Stimulated activated memory B cell treated with anti-CD40 and anti-IgM and Interleukin-4, amounts not matched to agents 10 μg/mL and 1 μg/mL and 100 μg/mL, for 72 hours (primary cell): ENCODE measurements around the gene PHF23.

Source experiments
- ATAC-seq: fragments of 150-1000 bp; cut with Tn5 transposase; 2 replicates; pipeline ENCODE4 v1.10.0; 2021
- H3K27ac Mint-ChIP-seq: one replicate; pipeline ENCODE4 v1.8.0; 2022; ENCODE audit warnings: mild to moderate bottlenecking, mixed read lengths
- H3K27me3 Mint-ChIP-seq: one replicate; pipeline ENCODE4 v1.8.0; 2022; ENCODE audit warnings: mixed read lengths
- H3K36me3 Mint-ChIP-seq: one replicate; pipeline ENCODE4 v1.8.0; 2022; ENCODE audit warnings: mixed read lengths
- H3K4me1 Mint-ChIP-seq: one replicate; pipeline ENCODE4 v1.8.0; 2022; ENCODE audit warnings: mixed read lengths
- H3K4me3 Mint-ChIP-seq: one replicate; pipeline ENCODE4 v1.8.0; 2022; ENCODE audit warnings: mild to moderate bottlenecking, moderate library complexity, mixed read lengths
- H3K9me3 Mint-ChIP-seq: one replicate; pipeline ENCODE4 v1.8.0; 2022; ENCODE audit warnings: mixed read lengths

Gene PHF23

DNA sequence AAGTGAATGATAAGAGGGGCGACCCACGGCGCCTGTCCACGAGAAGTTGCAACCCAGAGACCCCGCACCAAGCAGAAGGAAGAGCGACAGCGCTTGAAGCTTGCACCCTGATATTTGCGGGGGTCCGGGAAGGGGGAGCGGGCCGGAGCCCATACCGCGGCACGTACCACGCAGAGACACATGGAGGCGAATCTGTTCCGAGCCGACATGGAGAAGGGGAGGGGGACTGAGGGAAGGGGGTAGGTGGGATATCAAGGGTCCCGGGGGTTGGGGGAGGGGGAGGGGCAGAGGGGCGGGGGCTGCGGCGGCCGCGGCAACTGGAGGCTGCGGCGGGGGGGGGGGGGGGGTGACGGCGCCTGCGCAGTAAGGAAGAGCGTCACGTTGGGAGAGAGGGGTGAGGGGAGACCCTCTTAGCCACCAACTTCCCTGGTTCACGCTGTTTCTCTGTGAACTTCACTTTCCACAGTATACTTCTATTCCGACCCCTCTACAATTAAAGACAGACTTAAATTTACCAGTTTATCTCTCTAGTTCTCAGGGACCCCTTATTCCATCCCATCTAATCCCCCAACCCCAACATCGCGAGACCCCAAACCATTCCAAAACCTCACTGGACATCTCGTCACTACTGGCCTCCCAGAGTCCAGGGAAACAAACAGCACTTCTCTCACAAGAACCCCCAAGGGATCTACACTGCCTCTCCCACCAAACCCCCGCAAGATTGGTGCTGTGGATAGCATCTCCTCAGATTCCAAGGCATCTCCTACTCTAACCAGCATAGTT, 27.6 kb downstream of the PHF23 start:
- no peak for ATAC-seq
- no peak overlapping the region for H3K4me3 Mint-ChIP-seq
- peaks cover 38% of the 10 kb centered on the region for H3K4me1 Mint-ChIP-seq
- no peaks in the 10 kb centered on the region for H3K9me3 Mint-ChIP-seq
- H3K27me3 Mint-ChIP-seq = peaks cover 9% of the 10 kb centered on the region
- H3K27ac Mint-ChIP-seq = no peak overlapping the region
- no peaks in the 10 kb centered on the region for H3K36me3 Mint-ChIP-seq

GRCh38 chr17:7208754-7209460, 30.4 kb downstream of the PHF23 start:
- H3K4me3 Mint-ChIP-seq = no peak overlapping the region
- H3K4me1 Mint-ChIP-seq = peaks cover 42% of the 10 kb centered on the region
- H3K27ac Mint-ChIP-seq = no peak overlapping the region

DNA sequence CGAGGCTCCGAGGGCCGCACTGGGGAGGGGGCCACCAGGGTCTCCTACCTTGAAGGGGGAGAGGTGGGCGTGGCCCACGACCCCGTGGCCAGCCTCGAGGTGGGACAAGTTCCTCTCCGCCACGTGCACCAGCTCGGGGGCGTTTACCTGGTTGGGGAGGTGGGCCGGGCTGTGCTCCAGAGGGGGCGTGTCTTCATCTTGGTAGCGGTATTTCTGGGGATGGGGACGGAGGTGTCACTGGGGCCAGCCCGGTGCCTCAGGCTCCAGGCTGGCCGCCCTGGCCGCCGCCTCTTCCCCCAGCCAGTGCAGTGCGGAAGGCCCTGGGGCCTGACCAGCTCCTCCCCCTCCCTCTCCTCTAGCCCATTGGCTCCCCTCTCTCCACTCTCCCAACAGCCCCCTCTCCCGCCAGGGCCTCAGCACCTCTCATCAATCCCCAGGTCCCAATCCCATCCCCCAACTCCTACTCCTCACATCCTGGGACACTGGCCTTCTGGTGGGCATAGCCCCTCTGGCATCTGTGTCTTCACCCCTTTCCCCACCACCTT, 31.2 kb downstream of the PHF23 start:
- H3K27ac Mint-ChIP-seq = no peak overlapping the region

More at GRCh38 chr17:7208754-7209460, 30.4 kb downstream of the PHF23 start:
- no peaks in the 10 kb centered on the region for H3K9me3 Mint-ChIP-seq
- H3K27me3 Mint-ChIP-seq = peaks cover 9% of the 10 kb centered on the region
- no peak for ATAC-seq
- no peaks in the 10 kb centered on the region for H3K36me3 Mint-ChIP-seq

DNA sequence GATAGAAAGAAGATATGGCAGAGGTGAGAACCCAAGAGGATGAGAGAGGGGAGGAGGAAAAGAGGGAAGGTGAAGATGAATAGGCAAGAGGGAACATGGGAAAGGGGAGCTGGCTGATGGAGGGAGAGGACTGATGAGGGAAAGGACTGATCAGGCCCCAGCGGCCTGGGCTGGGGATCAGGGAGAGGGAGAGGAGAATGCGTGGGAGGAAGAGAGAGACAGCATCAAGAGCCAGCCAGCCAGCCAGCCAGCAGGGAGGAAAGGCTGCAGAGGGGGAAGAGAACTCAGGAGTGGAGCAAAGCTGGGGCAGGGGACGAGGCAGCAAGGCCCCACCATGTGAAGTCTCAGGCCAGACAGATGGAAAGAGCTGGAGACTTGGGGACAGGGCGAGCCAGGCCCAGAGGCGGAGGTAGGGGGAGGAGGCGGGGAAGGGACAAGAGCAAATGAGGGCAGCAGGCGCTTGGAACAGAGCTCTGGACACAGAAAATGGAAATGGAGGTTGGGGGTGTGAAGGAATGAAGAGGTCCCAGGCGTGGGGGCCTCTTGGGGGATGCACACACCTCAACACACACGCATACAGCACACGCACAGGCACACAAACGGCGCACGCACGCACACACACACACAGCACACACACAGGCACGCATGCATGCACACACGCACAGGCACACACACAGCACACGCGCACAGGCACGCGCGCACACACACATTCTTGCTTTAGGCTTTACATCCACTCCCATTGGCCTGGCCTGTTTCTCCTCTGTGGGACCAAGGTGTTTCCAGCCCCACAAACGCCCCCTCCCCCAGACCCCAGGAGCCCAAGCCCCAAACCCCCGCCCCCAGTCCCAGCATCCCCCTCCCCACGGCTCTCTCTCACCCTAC, 31.9 kb downstream of the PHF23 start:
- no peak for ATAC-seq
- Mint-ChIP-seq H3K27me3 (peaks cover 7% of the 10 kb centered on the region), H3K27ac (peak overlapping the region; percentile 79), H3K36me3 (no peaks in the 10 kb centered on the region), H3K9me3 (no peaks in the 10 kb centered on the region), H3K4me3 (no peak overlapping the region), H3K4me1 (peaks cover 39% of the 10 kb centered on the region)

More for the DNA sequence above, 31.2 kb downstream of the PHF23 start:
- no peak for ATAC-seq
- Mint-ChIP-seq H3K4me1 (peaks cover 39% of the 10 kb centered on the region), H3K36me3 (no peaks in the 10 kb centered on the region), H3K27me3 (peaks cover 9% of the 10 kb centered on the region), H3K4me3 (no peak overlapping the region), H3K9me3 (no peaks in the 10 kb centered on the region)

DNA sequence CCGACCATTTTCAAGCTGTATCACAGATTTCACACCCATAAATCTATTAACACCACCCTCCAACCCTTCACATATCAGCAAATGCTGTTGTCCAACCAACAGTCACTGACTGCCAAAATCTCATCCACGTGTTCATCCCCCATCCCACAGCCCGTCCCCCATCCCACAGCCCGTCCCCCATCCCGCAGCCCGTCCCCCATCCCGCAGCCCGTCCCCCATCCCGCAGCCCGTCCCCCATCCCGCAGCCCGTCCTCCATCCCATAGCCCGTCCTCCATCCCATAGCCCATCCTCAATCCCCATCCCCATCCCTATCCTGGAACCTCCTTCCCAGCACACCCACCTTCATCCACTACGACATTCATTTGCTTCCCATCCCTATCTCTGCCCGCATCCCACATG, 33.7 kb downstream of the PHF23 start:
- Mint-ChIP-seq H3K36me3 (no peaks in the 10 kb centered on the region), H3K27me3 (no peaks in the 10 kb centered on the region), H3K4me1 (peaks cover 39% of the 10 kb centered on the region), H3K9me3 (no peaks in the 10 kb centered on the region), H3K27ac (peak overlapping the region; percentile 79), H3K4me3 (peak overlapping the region; percentile 78)
- ATAC-seq = no peak

DNA sequence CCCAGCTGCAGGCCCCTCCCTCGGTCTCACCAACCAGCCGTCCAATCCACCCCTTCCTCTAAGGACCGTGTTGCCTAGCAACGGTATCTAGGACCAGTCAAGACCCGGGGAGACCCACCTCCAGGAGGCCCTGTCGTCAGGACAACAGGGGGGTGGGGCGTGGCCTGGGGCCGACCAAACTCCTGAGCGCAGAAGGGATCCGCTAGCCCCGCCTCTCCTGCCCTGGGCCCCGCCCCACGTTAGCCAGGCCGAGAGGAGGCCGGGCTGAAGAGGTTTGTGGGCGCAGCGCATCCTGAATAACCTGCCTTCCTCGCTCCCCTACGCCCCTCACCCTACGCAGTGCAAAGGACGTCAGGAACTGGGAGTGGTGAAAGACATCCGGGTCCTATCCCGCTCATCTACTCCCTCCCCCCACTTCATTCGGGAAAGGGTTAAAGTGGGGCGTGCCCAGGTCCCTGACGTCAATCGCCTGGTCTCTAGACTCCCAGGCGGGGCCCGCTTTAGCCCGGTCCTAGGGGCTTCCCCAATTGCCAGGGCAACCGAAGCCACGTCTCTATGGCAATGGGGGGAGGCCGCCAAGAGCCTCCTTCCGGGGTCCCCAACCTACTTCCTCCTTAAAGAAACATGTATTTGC, 34.3 kb downstream of the PHF23 start:
- peak overlapping the region; percentile 79 for H3K27ac Mint-ChIP-seq
- H3K4me3 Mint-ChIP-seq = peak overlapping the region; percentile 78
- H3K4me1 Mint-ChIP-seq = peaks cover 39% of the 10 kb centered on the region
- no peaks in the 10 kb centered on the region for H3K9me3 Mint-ChIP-seq
- H3K36me3 Mint-ChIP-seq = no peaks in the 10 kb centered on the region
- peak; percentile 95 for ATAC-seq
- no peaks in the 10 kb centered on the region for H3K27me3 Mint-ChIP-seq

DNA sequence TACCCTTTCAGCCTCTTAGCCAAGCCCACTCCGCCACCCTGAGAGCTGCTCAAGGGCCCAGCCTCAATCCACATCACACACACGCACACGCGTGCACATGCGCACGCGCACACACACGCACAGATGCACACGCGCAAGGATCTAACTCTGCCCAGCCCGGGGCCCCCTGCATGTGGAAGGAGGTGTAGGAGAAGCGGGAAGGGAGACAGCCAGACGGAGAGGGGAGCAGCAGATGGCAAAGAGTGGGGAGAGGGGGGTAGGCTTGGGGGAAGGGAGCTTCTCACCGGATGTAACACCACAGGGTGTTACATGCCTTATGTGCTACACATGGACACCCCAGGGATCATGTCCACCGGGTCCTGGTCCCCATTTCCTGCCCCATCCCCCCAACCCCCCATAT, 34.9 kb downstream of the PHF23 start:
- peaks cover 39% of the 10 kb centered on the region for H3K4me1 Mint-ChIP-seq
- H3K9me3 Mint-ChIP-seq = no peaks in the 10 kb centered on the region
- ATAC-seq = no peak
- H3K27ac Mint-ChIP-seq = peak overlapping the region; percentile 79
- H3K36me3 Mint-ChIP-seq = no peaks in the 10 kb centered on the region
- no peaks in the 10 kb centered on the region for H3K27me3 Mint-ChIP-seq
- H3K4me3 Mint-ChIP-seq = peak overlapping the region; percentile 78

- no peak for ATAC-seq
- Mint-ChIP-seq H3K4me3 (peak overlapping the region; percentile 54), H3K27ac (peak overlapping the region; percentile 79), H3K9me3 (no peaks in the 10 kb centered on the region), H3K36me3 (no peaks in the 10 kb centered on the region), H3K27me3 (no peaks in the 10 kb centered on the region), H3K4me1 (peaks cover 39% of the 10 kb centered on the region)
Measured at GRCh38 chr17:7203391-7203790, 35.9 kb downstream of the PHF23 start.

GRCh38 chr17:7196651-7197401, 42.4 kb downstream of the PHF23 start:
- Mint-ChIP-seq H3K27me3 (no peaks in the 10 kb centered on the region), H3K27ac (no peak overlapping the region), H3K4me3 (no peak overlapping the region), H3K36me3 (no peaks in the 10 kb centered on the region), H3K9me3 (no peaks in the 10 kb centered on the region), H3K4me1 (no peaks in the 10 kb centered on the region)
- no peak for ATAC-seq

DNA sequence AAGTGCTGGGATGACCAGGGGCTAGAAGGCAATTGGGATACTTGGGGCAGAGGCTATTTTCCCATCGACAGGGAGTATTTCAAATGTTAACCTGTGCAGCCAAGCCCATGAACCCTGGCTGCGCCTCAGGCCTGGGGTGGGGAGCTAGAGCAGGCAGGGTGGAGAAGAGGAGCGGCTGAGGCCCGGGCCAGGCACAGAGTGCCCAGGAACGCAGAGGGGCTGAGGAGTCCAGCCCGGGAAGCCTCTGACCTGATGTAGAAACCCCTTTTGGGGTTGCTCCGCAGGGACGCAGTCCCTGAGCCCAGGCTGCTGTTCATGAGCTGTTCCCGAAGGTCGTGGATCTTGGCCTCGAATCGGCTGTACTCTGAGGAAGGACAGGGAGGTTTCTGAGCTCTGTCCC, 43.3 kb downstream of the PHF23 start:
- Mint-ChIP-seq H3K4me1 (no peaks in the 10 kb centered on the region), H3K9me3 (no peaks in the 10 kb centered on the region), H3K27me3 (no peaks in the 10 kb centered on the region), H3K27ac (no peak overlapping the region), H3K4me3 (no peak overlapping the region), H3K36me3 (no peaks in the 10 kb centered on the region)
- ATAC-seq = no peak

DNA sequence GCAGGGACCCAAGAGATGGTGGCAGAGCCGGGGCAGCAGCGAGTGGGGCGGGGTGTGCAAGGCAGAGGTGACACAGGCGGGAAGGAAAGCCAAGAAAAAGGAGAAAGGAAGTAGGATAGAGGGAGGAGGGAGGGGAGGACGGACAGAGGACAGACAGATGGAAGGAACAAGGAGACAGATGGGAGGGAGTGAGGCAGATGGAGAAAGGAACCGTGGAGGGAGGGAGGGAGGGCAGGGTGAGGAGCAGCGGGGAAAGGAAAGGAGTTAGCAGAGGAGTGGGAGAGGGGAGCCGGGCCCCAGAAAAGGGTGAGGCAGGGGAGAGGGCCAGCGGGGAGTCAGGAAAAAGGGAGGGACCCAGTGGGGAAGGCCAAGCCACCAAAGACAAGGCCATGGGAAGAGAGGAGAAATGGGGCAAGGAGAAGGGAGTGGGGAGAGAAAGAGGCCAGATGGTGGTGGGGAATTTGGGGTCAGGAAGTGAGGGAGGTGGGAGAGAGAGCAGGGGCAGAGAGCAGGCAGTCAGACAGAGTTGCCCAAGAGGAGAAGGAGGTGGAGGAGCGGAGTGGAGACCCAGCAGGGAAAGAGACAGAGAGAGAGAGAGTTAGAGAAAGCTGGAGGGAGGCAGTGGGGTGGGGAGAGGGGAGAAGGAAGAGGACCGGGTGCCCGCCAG, 46.9 kb downstream of the PHF23 start:
- no peaks in the 10 kb centered on the region for H3K4me1 Mint-ChIP-seq

DNA sequence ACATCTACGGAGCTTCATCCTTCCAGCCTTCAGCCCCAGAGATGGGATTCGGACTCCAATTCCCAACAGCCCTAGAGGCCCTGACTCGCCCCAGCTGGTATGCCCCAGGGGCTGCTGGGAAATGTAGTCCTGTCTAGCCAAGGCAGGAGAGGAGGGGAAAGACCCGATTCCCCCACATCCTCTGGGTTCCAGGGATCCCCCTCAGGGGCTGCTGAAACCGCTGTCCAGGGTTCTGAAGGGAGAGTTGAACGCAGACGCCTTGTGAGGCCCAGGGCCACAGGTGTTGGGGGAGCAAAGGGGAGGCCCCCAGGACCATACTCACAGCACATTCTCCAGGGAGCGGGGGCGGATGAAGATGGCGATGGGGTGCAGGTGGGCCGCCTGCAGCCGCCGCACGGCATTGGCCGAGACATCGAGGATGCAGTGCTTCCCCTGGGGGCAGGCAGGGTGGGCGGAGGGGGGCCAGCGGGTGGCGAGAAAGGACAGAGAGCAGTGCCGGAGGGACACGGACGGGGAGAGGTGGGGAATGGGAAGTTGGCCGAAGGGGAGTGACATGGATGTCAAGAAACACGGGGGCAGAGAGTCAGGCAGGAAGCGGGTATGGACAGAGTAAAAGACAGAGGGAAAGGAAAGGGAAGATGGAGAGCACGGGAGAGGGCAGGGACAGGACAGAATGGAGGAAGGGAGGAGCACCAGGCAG, 47.5 kb downstream of the PHF23 start:
- Mint-ChIP-seq H3K27ac (no peak overlapping the region), H3K36me3 (no peaks in the 10 kb centered on the region), H3K4me3 (no peak overlapping the region), H3K27me3 (peaks cover 3% of the 10 kb centered on the region), H3K4me1 (peaks cover 1% of the 10 kb centered on the region), H3K9me3 (no peaks in the 10 kb centered on the region)
- no peak for ATAC-seq

More for the DNA sequence above, 46.9 kb downstream of the PHF23 start:
- ATAC-seq = no peak
- no peaks in the 10 kb centered on the region for H3K27me3 Mint-ChIP-seq
- no peaks in the 10 kb centered on the region for H3K36me3 Mint-ChIP-seq
- H3K4me3 Mint-ChIP-seq = no peak overlapping the region
- H3K27ac Mint-ChIP-seq = no peak overlapping the region
- no peaks in the 10 kb centered on the region for H3K9me3 Mint-ChIP-seq

GRCh38 chr17:7191069-7191468, 48.2 kb downstream of the PHF23 start:
- H3K9me3 Mint-ChIP-seq = no peaks in the 10 kb centered on the region
- no peak overlapping the region for H3K27ac Mint-ChIP-seq
- H3K36me3 Mint-ChIP-seq = no peaks in the 10 kb centered on the region
- no peak for ATAC-seq
- peaks cover 7% of the 10 kb centered on the region for H3K4me1 Mint-ChIP-seq
- no peak overlapping the region for H3K4me3 Mint-ChIP-seq
- H3K27me3 Mint-ChIP-seq = peaks cover 9% of the 10 kb centered on the region
